ENCODE data around the gene COL13A1.
A peak's percentile ranks its signal among the peaks of the same experiment; 100 is the strongest.

DNA sequence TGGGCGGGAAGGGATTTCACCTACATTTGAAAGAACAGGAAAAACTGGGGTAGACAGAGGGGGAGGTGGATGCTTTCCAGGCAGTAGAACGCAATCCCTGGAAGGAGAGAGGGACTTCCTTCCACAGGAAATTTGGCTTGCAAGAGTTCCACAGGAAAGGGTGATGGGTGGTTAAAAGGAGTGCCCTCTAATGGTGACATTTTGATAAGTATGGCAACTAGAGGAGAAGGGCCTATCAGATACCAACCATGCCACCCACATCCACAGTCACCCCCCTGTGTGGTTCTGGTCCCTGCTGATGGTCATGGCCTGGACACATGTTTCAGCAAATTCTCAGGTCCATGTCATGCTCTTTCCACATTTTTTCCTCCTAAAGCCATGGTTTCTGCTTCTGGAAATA, 27.1 kb upstream of the COL13A1 start:
- TF ChIP-seq, protein P1, sequence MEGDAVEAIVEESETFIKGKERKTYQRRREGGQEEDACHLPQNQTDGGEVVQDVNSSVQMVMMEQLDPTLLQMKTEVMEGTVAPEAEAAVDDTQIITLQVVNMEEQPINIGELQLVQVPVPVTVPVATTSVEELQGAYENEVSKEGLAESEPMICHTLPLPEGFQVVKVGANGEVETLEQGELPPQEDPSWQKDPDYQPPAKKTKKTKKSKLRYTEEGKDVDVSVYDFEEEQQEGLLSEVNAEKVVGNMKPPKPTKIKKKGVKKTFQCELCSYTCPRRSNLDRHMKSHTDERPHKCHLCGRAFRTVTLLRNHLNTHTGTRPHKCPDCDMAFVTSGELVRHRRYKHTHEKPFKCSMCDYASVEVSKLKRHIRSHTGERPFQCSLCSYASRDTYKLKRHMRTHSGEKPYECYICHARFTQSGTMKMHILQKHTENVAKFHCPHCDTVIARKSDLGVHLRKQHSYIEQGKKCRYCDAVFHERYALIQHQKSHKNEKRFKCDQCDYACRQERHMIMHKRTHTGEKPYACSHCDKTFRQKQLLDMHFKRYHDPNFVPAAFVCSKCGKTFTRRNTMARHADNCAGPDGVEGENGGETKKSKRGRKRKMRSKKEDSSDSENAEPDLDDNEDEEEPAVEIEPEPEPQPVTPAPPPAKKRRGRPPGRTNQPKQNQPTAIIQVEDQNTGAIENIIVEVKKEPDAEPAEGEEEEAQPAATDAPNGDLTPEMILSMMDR (IDR thresholded peaks at IDR 0.05; ENCODE audit: control extremely low read depth in 1 of 3, insufficient read depth in 1 of 3, low read depth in 1 of 3, low read length in 3 of 3) = peak in 1 of 3 experiments; percentile 19; a peak in 1 of 4 replicates
- TF ChIP-seq SRF (IDR thresholded peaks at IDR 0.05; ENCODE audit: low read depth, low read length) (no peak), ZNF274 (IDR thresholded peaks at IDR 0.05; ENCODE audit: borderline replicate concordance, extremely low read depth, low read length) (no peak), GABPA (IDR thresholded peaks at IDR 0.05; ENCODE audit: borderline replicate concordance, insufficient read depth, low read length) (no peak), POLR2A (IDR thresholded peaks at IDR 0.05; ENCODE audit: control extremely low read depth in 1 of 2, low read depth in 2 of 2, low read length in 2 of 2) (no peak), SUZ12 (IDR thresholded peaks at IDR 0.05; ENCODE audit: low read length) (no peak), BCL11A (IDR thresholded peaks at IDR 0.05; ENCODE audit: low read depth in 2 of 2, low read length in 2 of 2) (no peak), SP1 (IDR thresholded peaks at IDR 0.05; ENCODE audit: low read depth, low read length) (no peak), EGR1 (IDR thresholded peaks at IDR 0.05; ENCODE audit: borderline replicate concordance, low read depth, low read length) (no peak)

All from H1 (cell line).